Thoracic aorta (tissue), 2 donors: ENCODE results near the gene GJA8. TPM values are rescaled to one million over a fixed set of nuclear protein-coding genes. Genes with fewer than 3 reads are reported as not detected.

Experiments
- ATAC-seq: fragments of 150-250 bp; one replicate; pipeline ENCODE4 v1.8.0; 2017; ENCODE audit warnings: low read depth; ENCODE audit not compliant: insufficient number of reproducible peaks, low FRiP score
- DNase-seq: peaks from one replicate; pipeline ENCODE4 v3.0.0-alpha.2; 2020; ENCODE audit warnings: low spot score
- H3K27ac ChIP-seq, 2 donors: fragments of 200-600 bp; sonication (generic); 1 replicate in 1 of 2; 2 replicates in 1 of 2; pipeline ENCODE4 v1.5.1; 2016; ENCODE audit warnings: mild to moderate bottlenecking in 2 of 2, moderate library complexity in 2 of 2
- H3K27me3 ChIP-seq: fragments of 200-600 bp; sonication (generic); replicated peaks from 2 replicates; pipeline ENCODE4 v1.6.0; 2016; ENCODE audit warnings: mild to moderate bottlenecking; ENCODE audit not compliant: insufficient read depth
- H3K36me3 ChIP-seq: fragments of 200-600 bp; sonication (generic); one replicate; pipeline ENCODE4 v1.5.1; 2016
- H3K4me1 ChIP-seq, 2 donors: fragments of 200-600 bp; sonication (generic); 1 replicate in 1 of 2; 2 replicates in 1 of 2; pipeline versions ENCODE4 v1.5.1 to v1.6.0; 2016; ENCODE audit warnings: low read depth in 2 of 2, mild to moderate bottlenecking in 1 of 2; ENCODE audit not compliant: control insufficient read depth in 1 of 2
- H3K4me3 ChIP-seq: fragments of 200-600 bp; sonication (generic); 2 replicates; pipeline ENCODE4 v1.5.1; 2016; ENCODE audit warnings: mild to moderate bottlenecking
- H3K9me3 ChIP-seq: fragments of 200-600 bp; sonication (generic); 2 replicates; pipeline ENCODE4 v1.5.1; 2016
- CTCF ChIP-seq: fragments of 200-600 bp; sonication (generic); IDR thresholded peaks from one replicate; pipeline ENCODE4 v1.5.1; 2019; ENCODE audit warnings: antibody characterized with exemption
- total RNA-seq, 2 donors: library from RNA; depleted of rRNA; stranded (reverse); fragments of >200 nt; gene quantifications; one replicate each; pipeline versions ENCODE4 v1.1.0 to v1.2.3, GENCODE V29; 2016

The GJA8 gene
- total RNA-seq, 2 donors from 2014 or later = not detected

- TF ChIP-seq CTCF = no peak
- DNase-seq = no peak
- Histone ChIP-seq H3K4me3 (no peak overlapping the region), H3K4me1 (peaks cover 0 to 3% of the 10 kb centered on the region in 2 donors), H3K9me3 (no peaks in the 10 kb centered on the region), H3K36me3 (no peaks in the 10 kb centered on the region), H3K27me3 (no peaks in the 10 kb centered on the region), H3K27ac (no peak overlapping the region)
- no peak for ATAC-seq
Measured at GRCh38 chr1:147895123-147895522, 7.5 kb upstream of the GJA8 start.

GRCh38 chr1:147897029-147897752 is 5.4 kb upstream of the GJA8 start:
- no peaks in the 10 kb centered on the region for H3K9me3 ChIP-seq
- DNase-seq = no peak
- no peak for ATAC-seq
- no peaks in the 10 kb centered on the region for H3K27me3 ChIP-seq
- no peaks in the 10 kb centered on the region for H3K36me3 ChIP-seq
- TF ChIP-seq CTCF = no peak
- no peak overlapping the region for H3K4me3 ChIP-seq
- no peaks in the 10 kb centered on the region for H3K4me1 ChIP-seq
- no peak overlapping the region for H3K27ac ChIP-seq

- Histone ChIP-seq H3K4me3 (no peak overlapping the region), H3K27ac (no peak overlapping the region), H3K9me3 (no peaks in the 10 kb centered on the region), H3K36me3 (no peaks in the 10 kb centered on the region), H3K27me3 (no peaks in the 10 kb centered on the region), H3K4me1 (no peaks in the 10 kb centered on the region)
- no peak for DNase-seq
- no peak for ATAC-seq
- TF ChIP-seq CTCF = no peak
Measured at GRCh38 chr1:147897789-147898188, 4.8 kb upstream of the GJA8 start.

- no peaks in the 10 kb centered on the region for H3K4me1 ChIP-seq
- DNase-seq = no peak
- H3K27me3 ChIP-seq = no peaks in the 10 kb centered on the region
- ATAC-seq = no peak
- H3K4me3 ChIP-seq = no peak overlapping the region
- H3K36me3 ChIP-seq = no peaks in the 10 kb centered on the region
- H3K27ac ChIP-seq = no peak overlapping the region
- no peaks in the 10 kb centered on the region for H3K9me3 ChIP-seq
- no peak for TF ChIP-seq CTCF
Measured at GRCh38 chr1:147904726-147905125, 2.1 kb downstream of the GJA8 start.

- H3K27me3 ChIP-seq = no peaks in the 10 kb centered on the region
- H3K27ac ChIP-seq = no peak overlapping the region
- no peaks in the 10 kb centered on the region for H3K36me3 ChIP-seq
- no peak for TF ChIP-seq CTCF
- DNase-seq = no peak
- no peak for ATAC-seq
- no peaks in the 10 kb centered on the region for H3K4me1 ChIP-seq
- H3K9me3 ChIP-seq = no peaks in the 10 kb centered on the region
- no peak overlapping the region for H3K4me3 ChIP-seq
Measured at GRCh38 chr1:147907786-147908509, 5.4 kb downstream of the GJA8 start.
